GM19043 (cell line): ENCODE data around the gene LMNTD2.
"Not testable (repeated sequence)": the region's sequence is repeated elsewhere in the genome, so short reads cannot be mapped to it uniquely, and the experiment has no call there.

Source experiments
- ATAC-seq: cut with Tn5 transposase; IDR thresholded peaks from one replicate; pipeline ENCODE4 v1.9.1; 2021; ENCODE audit warnings: low read depth; ENCODE audit not compliant: unreplicated experiment

Gene LMNTD2

GRCh38 chr11:516918-517685 is 43.4 kb downstream of the LMNTD2 start:
- not testable (repeated sequence) for ATAC-seq

GRCh38 chr11:516400-516799 is 44.1 kb downstream of the LMNTD2 start:
- ATAC-seq: no peak

- ATAC-seq: no peak
Observed at GRCh38 chr11:515131-515530, 45.4 kb downstream of the LMNTD2 start.

- ATAC-seq: no peak
Observed at GRCh38 chr11:514606-515005, 45.9 kb downstream of the LMNTD2 start.

GRCh38 chr11:512761-513595 is 47.6 kb downstream of the LMNTD2 start:
- ATAC-seq: no peak

- no peak for ATAC-seq
Observed at GRCh38 chr11:508956-509355, 51.6 kb downstream of the LMNTD2 start.

GRCh38 chr11:507727-508515 is 52.6 kb downstream of the LMNTD2 start:
- ATAC-seq: no peak

GRCh38 chr11:506995-507726 is 53.4 kb downstream of the LMNTD2 start, which contains the start of gene RNH1:
TSS of gene RNH1 (minus strand) at chr11:507242. CDS start at chr11:502162, 5,080 bp downstream.
- ATAC-seq: peak; percentile 23

- peak; percentile 67 for ATAC-seq
Observed at GRCh38 chr11:506238-506994, 54.1 kb downstream of the LMNTD2 start.

GRCh38 chr11:504994-505344 is 55.6 kb downstream of the LMNTD2 start:
- no peak for ATAC-seq
